ENCODE measurements around the gene HOXB9. TPM values are rescaled to one million over a fixed set of nuclear protein-coding genes. Genes with fewer than 3 reads are reported as not detected.

HOXB9 gene
- total and polyA plus RNA-seq, 8 donors = 0.25 TPM; not detected in 7

GRCh38 chr17:48592057-48592514, 34.1 kb downstream of the HOXB9 start:
- 20 to 23% methylated on average over 32 to 33 of the region's 33 CpGs for WGBS, 2 donors
- TF ChIP-seq CTCF (IDR thresholded peaks at IDR 0.05) = no peak
- Histone ChIP-seq H3K9me3 (no peaks in the 10 kb centered on the region), H3K4me3 (peak overlapping the region in 1 of 4 donors; percentile 35), H3K27ac (peak overlapping the region in 1 of 4 donors; percentile 23), H3K4me1 (peaks cover 0 to 5% (median 0%) of the 10 kb centered on the region in 3 donors), H3K36me3 (no peaks in the 10 kb centered on the region), H3K27me3 (peaks cover 0 to 63% (median 9%) of the 10 kb centered on the region in 4 donors)
- ATAC-seq = no peak
- no peak for FAIRE-seq
- peak in 1 of 6 donors; percentile 37 for DNase-seq
- intact Hi-C loops (cut with DNase I) = loop anchor here in 1 of 3 donors (10.0 kb wide), 1 partner anchor 237 kb away; no protein-coding TSS in a partner anchor

- no peak for ATAC-seq
- no peak for FAIRE-seq
- DNase-seq = peak in 1 of 6 donors; percentile 7
- TF ChIP-seq CTCF (IDR thresholded peaks at IDR 0.05) = no peak
- WGBS, 2 donors = 83 to 86% methylated on average over 10 of the region's 10 CpGs
- intact Hi-C loops (cut with DNase I) = loop anchor here in 1 of 3 donors (10.0 kb wide), 1 partner anchor 237 kb away; no protein-coding TSS in a partner anchor
- H3K36me3 ChIP-seq = no peaks in the 10 kb centered on the region
- peaks cover 0 to 4% (median 0%) of the 10 kb centered on the region in 3 donors for H3K4me1 ChIP-seq
- H3K4me3 ChIP-seq = no peak overlapping the region
- H3K27me3 ChIP-seq = peaks cover 0 to 64% (median 7%) of the 10 kb centered on the region in 4 donors
- H3K27ac ChIP-seq = peak overlapping the region in 1 of 4 donors; percentile 23
- no peaks in the 10 kb centered on the region for H3K9me3 ChIP-seq
Measured at GRCh38 chr17:48591255-48592056, 34.7 kb downstream of the HOXB9 start.

- TF ChIP-seq CTCF (IDR thresholded peaks at IDR 0.05) = no peak
- FAIRE-seq (no peak), DNase-seq (peak in 1 of 6 donors; percentile 29), ATAC-seq (no peak)
- no peak overlapping the region for H3K27ac ChIP-seq
- intact Hi-C loops (cut with DNase I) = loop anchor here in 1 of 3 donors (10.0 kb wide), 1 partner anchor 236 kb away; no protein-coding TSS in a partner anchor
- peaks cover 5 to 64% (median 12%) of the 10 kb centered on the region in 4 donors for H3K27me3 ChIP-seq
- no peaks in the 10 kb centered on the region for H3K36me3 ChIP-seq
- peaks cover 0 to 6% (median 4%) of the 10 kb centered on the region in 3 donors for H3K4me1 ChIP-seq
- no peak overlapping the region for H3K4me3 ChIP-seq
- H3K9me3 ChIP-seq = no peaks in the 10 kb centered on the region
Measured at GRCh38 chr17:48590607-48591161, 35.5 kb downstream of the HOXB9 start.

GRCh38 chr17:48589831-48590606, 36.1 kb downstream of the HOXB9 start, which contains the start of gene HOXB3:
HOXB3 (minus strand) TSS chr17:48590241; CDS start chr17:48552474, 37,767 bp downstream.
- WGBS, 2 donors = 42 to 46% methylated on average over 23 of the region's 23 CpGs
- H3K36me3 ChIP-seq = no peaks in the 10 kb centered on the region
- H3K27me3 ChIP-seq = peaks cover 5 to 63% (median 10%) of the 10 kb centered on the region in 4 donors
- peaks cover 0 to 7% (median 6%) of the 10 kb centered on the region in 3 donors for H3K4me1 ChIP-seq
- intact Hi-C loops (cut with DNase I) = loop anchor here in 1 of 3 donors (10.0 kb wide), 1 partner anchor 235 kb away; no protein-coding TSS in a partner anchor
- ATAC-seq = no peak
- peak within 1 kb of the TSS in 1 of 4 donors; percentile 12 for H3K27ac ChIP-seq
- DNase-seq = no peak
- no peak for TF ChIP-seq CTCF (IDR thresholded peaks at IDR 0.05)
- H3K9me3 ChIP-seq = no peaks in the 10 kb centered on the region
- no peak within 1 kb of the TSS for H3K4me3 ChIP-seq
- FAIRE-seq = no peak

All from pancreas (tissue), 10 donors.